GM23338 (cell line): ENCODE results near the gene CRADD.

Source experiments
- EZH2 ChIP-seq: fragments of 200-600 bp; sonication (generic); IDR thresholded peaks from one replicate; pipeline ENCODE4 v1.8.0; 2017; ENCODE audit warnings: antibody characterized with exemption, mild to moderate bottlenecking, low read depth; ENCODE audit not compliant: unreplicated experiment
- POLR2AphosphoS5 ChIP-seq: IDR thresholded peaks from 2 replicates; pipeline ENCODE4 v1.6.1; 2016; ENCODE audit warnings: antibody characterized with exemption, low read depth
- TF ChIP-seq, protein P1 (sequence below), 2 experiments: fragments of 200-600 bp in 1 of 2; sonication (generic) in 1 of 2; conservative IDR thresholded peaks; 2 replicates each; pipeline versions ENCODE4 v1.5.1 to v1.6.1; 2016 to 2017; ENCODE audit warnings: antibody characterized with exemption in 2 of 2, low read depth in 2 of 2, mild to moderate bottlenecking in 2 of 2, moderate library complexity in 1 of 2
- TF ChIP-seq, protein P2 (sequence below): IDR thresholded peaks from one replicate; pipeline ENCODE4 v1.6.1; 2018; ENCODE audit warnings: antibody characterized with exemption; ENCODE audit not compliant: unreplicated experiment
- TF ChIP-seq, protein P3 (sequence below): IDR thresholded peaks from 2 replicates; pipeline ENCODE4 v1.6.1; 2016; ENCODE audit warnings: antibody characterized with exemption

DNA sequence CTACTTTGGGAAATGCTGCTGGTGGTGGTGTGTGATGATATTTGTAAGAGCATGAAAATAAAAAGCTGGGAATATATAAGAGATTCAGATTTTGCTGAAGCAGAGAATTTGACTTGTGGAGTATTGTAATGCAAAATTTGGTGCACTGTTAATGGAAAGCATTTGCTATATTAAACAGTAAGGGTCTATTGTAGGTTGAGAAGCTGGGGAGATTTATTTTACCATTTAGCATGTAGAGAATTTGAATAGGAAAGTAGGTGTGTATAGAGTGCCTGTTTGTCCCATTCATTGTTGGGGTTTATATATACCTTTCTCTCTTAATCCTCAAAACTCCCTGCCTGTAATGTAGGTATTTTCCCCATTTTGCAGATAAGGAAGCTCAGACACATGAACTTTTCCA, 48.4 kb downstream of the CRADD start:
- TF ChIP-seq, protein P1, sequence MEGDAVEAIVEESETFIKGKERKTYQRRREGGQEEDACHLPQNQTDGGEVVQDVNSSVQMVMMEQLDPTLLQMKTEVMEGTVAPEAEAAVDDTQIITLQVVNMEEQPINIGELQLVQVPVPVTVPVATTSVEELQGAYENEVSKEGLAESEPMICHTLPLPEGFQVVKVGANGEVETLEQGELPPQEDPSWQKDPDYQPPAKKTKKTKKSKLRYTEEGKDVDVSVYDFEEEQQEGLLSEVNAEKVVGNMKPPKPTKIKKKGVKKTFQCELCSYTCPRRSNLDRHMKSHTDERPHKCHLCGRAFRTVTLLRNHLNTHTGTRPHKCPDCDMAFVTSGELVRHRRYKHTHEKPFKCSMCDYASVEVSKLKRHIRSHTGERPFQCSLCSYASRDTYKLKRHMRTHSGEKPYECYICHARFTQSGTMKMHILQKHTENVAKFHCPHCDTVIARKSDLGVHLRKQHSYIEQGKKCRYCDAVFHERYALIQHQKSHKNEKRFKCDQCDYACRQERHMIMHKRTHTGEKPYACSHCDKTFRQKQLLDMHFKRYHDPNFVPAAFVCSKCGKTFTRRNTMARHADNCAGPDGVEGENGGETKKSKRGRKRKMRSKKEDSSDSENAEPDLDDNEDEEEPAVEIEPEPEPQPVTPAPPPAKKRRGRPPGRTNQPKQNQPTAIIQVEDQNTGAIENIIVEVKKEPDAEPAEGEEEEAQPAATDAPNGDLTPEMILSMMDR (conservative IDR thresholded peaks at IDR 0.05; ENCODE audit: low read depth in 2 of 2): no peak
- TF ChIP-seq POLR2AphosphoS5 (no peak), EZH2 (no peak)
- TF ChIP-seq, protein P2, sequence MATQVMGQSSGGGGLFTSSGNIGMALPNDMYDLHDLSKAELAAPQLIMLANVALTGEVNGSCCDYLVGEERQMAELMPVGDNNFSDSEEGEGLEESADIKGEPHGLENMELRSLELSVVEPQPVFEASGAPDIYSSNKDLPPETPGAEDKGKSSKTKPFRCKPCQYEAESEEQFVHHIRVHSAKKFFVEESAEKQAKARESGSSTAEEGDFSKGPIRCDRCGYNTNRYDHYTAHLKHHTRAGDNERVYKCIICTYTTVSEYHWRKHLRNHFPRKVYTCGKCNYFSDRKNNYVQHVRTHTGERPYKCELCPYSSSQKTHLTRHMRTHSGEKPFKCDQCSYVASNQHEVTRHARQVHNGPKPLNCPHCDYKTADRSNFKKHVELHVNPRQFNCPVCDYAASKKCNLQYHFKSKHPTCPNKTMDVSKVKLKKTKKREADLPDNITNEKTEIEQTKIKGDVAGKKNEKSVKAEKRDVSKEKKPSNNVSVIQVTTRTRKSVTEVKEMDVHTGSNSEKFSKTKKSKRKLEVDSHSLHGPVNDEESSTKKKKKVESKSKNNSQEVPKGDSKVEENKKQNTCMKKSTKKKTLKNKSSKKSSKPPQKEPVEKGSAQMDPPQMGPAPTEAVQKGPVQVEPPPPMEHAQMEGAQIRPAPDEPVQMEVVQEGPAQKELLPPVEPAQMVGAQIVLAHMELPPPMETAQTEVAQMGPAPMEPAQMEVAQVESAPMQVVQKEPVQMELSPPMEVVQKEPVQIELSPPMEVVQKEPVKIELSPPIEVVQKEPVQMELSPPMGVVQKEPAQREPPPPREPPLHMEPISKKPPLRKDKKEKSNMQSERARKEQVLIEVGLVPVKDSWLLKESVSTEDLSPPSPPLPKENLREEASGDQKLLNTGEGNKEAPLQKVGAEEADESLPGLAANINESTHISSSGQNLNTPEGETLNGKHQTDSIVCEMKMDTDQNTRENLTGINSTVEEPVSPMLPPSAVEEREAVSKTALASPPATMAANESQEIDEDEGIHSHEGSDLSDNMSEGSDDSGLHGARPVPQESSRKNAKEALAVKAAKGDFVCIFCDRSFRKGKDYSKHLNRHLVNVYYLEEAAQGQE: no peak
- TF ChIP-seq, protein P3, sequence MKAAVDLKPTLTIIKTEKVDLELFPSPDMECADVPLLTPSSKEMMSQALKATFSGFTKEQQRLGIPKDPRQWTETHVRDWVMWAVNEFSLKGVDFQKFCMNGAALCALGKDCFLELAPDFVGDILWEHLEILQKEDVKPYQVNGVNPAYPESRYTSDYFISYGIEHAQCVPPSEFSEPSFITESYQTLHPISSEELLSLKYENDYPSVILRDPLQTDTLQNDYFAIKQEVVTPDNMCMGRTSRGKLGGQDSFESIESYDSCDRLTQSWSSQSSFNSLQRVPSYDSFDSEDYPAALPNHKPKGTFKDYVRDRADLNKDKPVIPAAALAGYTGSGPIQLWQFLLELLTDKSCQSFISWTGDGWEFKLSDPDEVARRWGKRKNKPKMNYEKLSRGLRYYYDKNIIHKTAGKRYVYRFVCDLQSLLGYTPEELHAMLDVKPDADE: no peak
